GM18909 (cell line): ENCODE data around the gene RPS6KB2.

Source experiments
- ATAC-seq: cut with Tn5 transposase; IDR thresholded peaks from one replicate; pipeline ENCODE4 v1.9.1; 2021; ENCODE audit warnings: mild to moderate bottlenecking; ENCODE audit not compliant: unreplicated experiment, poor library complexity

RPS6KB2 gene

GRCh38 chr11:67428052-67429001 lies at the start of gene RPS6KB2:
Gene RPS6KB2 (plus strand): TSS chr11:67428494. CDS start chr11:67428546, 52 bp downstream.
- peak; percentile 84 for ATAC-seq

GRCh38 chr11:67378544-67378943 lies 49.8 kb upstream of the RPS6KB2 start:
- no peak for ATAC-seq

GRCh38 chr11:67379061-67380058 lies 48.9 kb upstream of the RPS6KB2 start:
- ATAC-seq = no peak

GRCh38 chr11:67381244-67381972 lies 46.9 kb upstream of the RPS6KB2 start:
- ATAC-seq = no peak

- no peak for ATAC-seq
Measured at GRCh38 chr11:67382276-67383136, 45.8 kb upstream of the RPS6KB2 start.

GRCh38 chr11:67384851-67385366 lies 43.4 kb upstream of the RPS6KB2 start:
- no peak for ATAC-seq

- ATAC-seq = no peak
Measured at GRCh38 chr11:67387069-67387468, 41.2 kb upstream of the RPS6KB2 start.

- ATAC-seq = no peak
Measured at GRCh38 chr11:67387518-67387917, 40.8 kb upstream of the RPS6KB2 start.

GRCh38 chr11:67389477-67389876 lies 38.8 kb upstream of the RPS6KB2 start:
- ATAC-seq = no peak

- no peak for ATAC-seq
Measured at GRCh38 chr11:67390947-67391303, 37.4 kb upstream of the RPS6KB2 start.

- peak; percentile 69 for ATAC-seq
Measured at GRCh38 chr11:67391304-67392182, 36.8 kb upstream of the RPS6KB2 start, which contains the start of gene RAD9A. Gene RAD9A (plus strand): TSS chr11:67391986. CDS start chr11:67392045, 59 bp downstream.

GRCh38 chr11:67392183-67392715 lies 36.0 kb upstream of the RPS6KB2 start:
- no peak for ATAC-seq

- ATAC-seq = no peak
Measured at GRCh38 chr11:67393437-67393836, 34.9 kb upstream of the RPS6KB2 start.

GRCh38 chr11:67393990-67394389 lies 34.3 kb upstream of the RPS6KB2 start:
- no peak for ATAC-seq

GRCh38 chr11:67395555-67396258 lies 32.6 kb upstream of the RPS6KB2 start:
- no peak for ATAC-seq

- ATAC-seq = no peak
Measured at GRCh38 chr11:67396259-67396581, 32.1 kb upstream of the RPS6KB2 start.
